Esophagus squamous epithelium (tissue), 4 donors: Measurements from ENCODE around the gene IFT57.
"Not testable (repeated sequence)": the region's sequence is repeated elsewhere in the genome, so short reads cannot be mapped to it uniquely, and the experiment has no call there.

Experiments
- POLR2A ChIP-seq, 4 donors: fragments of 450-650 bp; IDR thresholded peaks; one replicate each; pipeline ENCODE4 v1.6.1; 2017; ENCODE audit warnings: antibody characterized with exemption in 4 of 4, mild to moderate bottlenecking in 4 of 4, moderate library complexity in 3 of 4
- TF ChIP-seq, protein P1 (sequence below), 6 experiments: fragments of 450-650 bp in 4 of 6; fragments of 200-600 bp in 2 of 6; sonication (generic) in 2 of 6; IDR thresholded peaks; one replicate each; pipeline ENCODE4 v1.5.1; 2016 to 2019; ENCODE audit warnings: antibody characterized with exemption in 6 of 6, mild to moderate bottlenecking in 4 of 6, moderate library complexity in 4 of 6

- TF ChIP-seq, protein P1, sequence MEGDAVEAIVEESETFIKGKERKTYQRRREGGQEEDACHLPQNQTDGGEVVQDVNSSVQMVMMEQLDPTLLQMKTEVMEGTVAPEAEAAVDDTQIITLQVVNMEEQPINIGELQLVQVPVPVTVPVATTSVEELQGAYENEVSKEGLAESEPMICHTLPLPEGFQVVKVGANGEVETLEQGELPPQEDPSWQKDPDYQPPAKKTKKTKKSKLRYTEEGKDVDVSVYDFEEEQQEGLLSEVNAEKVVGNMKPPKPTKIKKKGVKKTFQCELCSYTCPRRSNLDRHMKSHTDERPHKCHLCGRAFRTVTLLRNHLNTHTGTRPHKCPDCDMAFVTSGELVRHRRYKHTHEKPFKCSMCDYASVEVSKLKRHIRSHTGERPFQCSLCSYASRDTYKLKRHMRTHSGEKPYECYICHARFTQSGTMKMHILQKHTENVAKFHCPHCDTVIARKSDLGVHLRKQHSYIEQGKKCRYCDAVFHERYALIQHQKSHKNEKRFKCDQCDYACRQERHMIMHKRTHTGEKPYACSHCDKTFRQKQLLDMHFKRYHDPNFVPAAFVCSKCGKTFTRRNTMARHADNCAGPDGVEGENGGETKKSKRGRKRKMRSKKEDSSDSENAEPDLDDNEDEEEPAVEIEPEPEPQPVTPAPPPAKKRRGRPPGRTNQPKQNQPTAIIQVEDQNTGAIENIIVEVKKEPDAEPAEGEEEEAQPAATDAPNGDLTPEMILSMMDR (IDR thresholded peaks at IDR 0.05): not testable (repeated sequence)
- TF ChIP-seq POLR2A (IDR thresholded peaks at IDR 0.05): not testable (repeated sequence)
Measured at GRCh38 chr3:108268235-108268634, 46.0 kb upstream of the IFT57 start.
